ENCODE data around the gene SSX4B.
"Not testable (repeated sequence)": the region's sequence is repeated elsewhere in the genome, so short reads cannot be mapped to it uniquely, and the experiment has no call there.

Gene SSX4B

GRCh38 chrX:48411860-48412259 is at the start of gene SSX4B:
SSX4B (minus strand) TSS chrX:48411960; CDS start chrX:48411372, 588 bp downstream.
- H3K27me3 ChIP-seq (ENCODE audit: control insufficient read depth in 5 of 5, insufficient read depth in 4 of 5, low read length in 5 of 5); H3K4me1 ChIP-seq (ENCODE audit: control insufficient read depth in 5 of 5, insufficient read depth in 5 of 5, low read length in 5 of 5); H3K36me3 ChIP-seq (ENCODE audit: control insufficient read depth in 5 of 5, insufficient read depth in 5 of 5, low read length in 5 of 5); H3K9me3 ChIP-seq (ENCODE audit: control insufficient read depth in 5 of 5, low read length in 5 of 5); H3K4me3 ChIP-seq (ENCODE audit: low read depth in 1 of 5, low read length in 5 of 5); H3K9ac ChIP-seq (ENCODE audit: low read length in 5 of 5); H3K27ac ChIP-seq (ENCODE audit: low read depth, low read length): not testable (repeated sequence)

- no peak overlapping the region for H3K27ac ChIP-seq (ENCODE audit: low read depth, low read length)
- H3K4me3 ChIP-seq (ENCODE audit: low read depth in 1 of 5, low read length in 5 of 5), result no peak overlapping the region
- H3K9ac ChIP-seq (ENCODE audit: low read length in 5 of 5), result no peak overlapping the region
- H3K36me3 ChIP-seq (ENCODE audit: control insufficient read depth in 5 of 5, insufficient read depth in 5 of 5, low read length in 5 of 5), result no peaks in the 10 kb centered on the region
- H3K9me3 ChIP-seq (ENCODE audit: control insufficient read depth in 5 of 5, low read length in 5 of 5), result no peaks in the 10 kb centered on the region
- peaks cover 10 to 25% (median 15%) of the 10 kb centered on the region in 5 donors for H3K27me3 ChIP-seq (ENCODE audit: control insufficient read depth in 5 of 5, insufficient read depth in 4 of 5, low read length in 5 of 5)
- peaks cover 0 to 5% (median 0%) of the 10 kb centered on the region in 5 donors for H3K4me1 ChIP-seq (ENCODE audit: control insufficient read depth in 5 of 5, insufficient read depth in 5 of 5, low read length in 5 of 5)
These were observed 48.8 kb upstream of the SSX4B start for GRCh38 chrX:48460606-48461005.

GRCh38 chrX:48460031-48460430 is 48.3 kb upstream of the SSX4B start:
- Histone ChIP-seq H3K27me3 (ENCODE audit: control insufficient read depth in 5 of 5, insufficient read depth in 4 of 5, low read length in 5 of 5) (peaks cover 5 to 21% (median 9%) of the 10 kb centered on the region in 5 donors), H3K4me3 (ENCODE audit: low read depth in 1 of 5, low read length in 5 of 5) (no peak overlapping the region), H3K4me1 (ENCODE audit: control insufficient read depth in 5 of 5, insufficient read depth in 5 of 5, low read length in 5 of 5) (peaks cover 0 to 5% (median 0%) of the 10 kb centered on the region in 5 donors), H3K36me3 (ENCODE audit: control insufficient read depth in 5 of 5, insufficient read depth in 5 of 5, low read length in 5 of 5) (no peaks in the 10 kb centered on the region), H3K27ac (ENCODE audit: low read depth, low read length) (no peak overlapping the region), H3K9me3 (ENCODE audit: control insufficient read depth in 5 of 5, low read length in 5 of 5) (no peaks in the 10 kb centered on the region), H3K9ac (ENCODE audit: low read length in 5 of 5) (no peak overlapping the region)

- H3K4me1 ChIP-seq (ENCODE audit: control insufficient read depth in 5 of 5, insufficient read depth in 5 of 5, low read length in 5 of 5), result peaks cover 0 to 5% (median 0%) of the 10 kb centered on the region in 5 donors
- peaks cover 0 to 2% (median 0%) of the 10 kb centered on the region in 5 donors for H3K9me3 ChIP-seq (ENCODE audit: control insufficient read depth in 5 of 5, low read length in 5 of 5)
- peaks cover 3 to 19% (median 6%) of the 10 kb centered on the region in 5 donors for H3K27me3 ChIP-seq (ENCODE audit: control insufficient read depth in 5 of 5, insufficient read depth in 4 of 5, low read length in 5 of 5)
- no peak overlapping the region for H3K9ac ChIP-seq (ENCODE audit: low read length in 5 of 5)
- no peak overlapping the region for H3K4me3 ChIP-seq (ENCODE audit: low read depth in 1 of 5, low read length in 5 of 5)
- no peaks in the 10 kb centered on the region for H3K36me3 ChIP-seq (ENCODE audit: control insufficient read depth in 5 of 5, insufficient read depth in 5 of 5, low read length in 5 of 5)
- no peak overlapping the region for H3K27ac ChIP-seq (ENCODE audit: low read depth, low read length)
These were observed 47.7 kb upstream of the SSX4B start for GRCh38 chrX:48459483-48459882.

- peaks cover 0 to 5% (median 0%) of the 10 kb centered on the region in 5 donors for H3K4me1 ChIP-seq (ENCODE audit: control insufficient read depth in 5 of 5, insufficient read depth in 5 of 5, low read length in 5 of 5)
- no peaks in the 10 kb centered on the region for H3K36me3 ChIP-seq (ENCODE audit: control insufficient read depth in 5 of 5, insufficient read depth in 5 of 5, low read length in 5 of 5)
- H3K9ac ChIP-seq (ENCODE audit: low read length in 5 of 5), result no peak overlapping the region
- H3K27ac ChIP-seq (ENCODE audit: low read depth, low read length), result no peak overlapping the region
- H3K9me3 ChIP-seq (ENCODE audit: control insufficient read depth in 5 of 5, low read length in 5 of 5), result peaks cover 0 to 4% (median 0%) of the 10 kb centered on the region in 5 donors
- H3K4me3 ChIP-seq (ENCODE audit: low read depth in 1 of 5, low read length in 5 of 5), result no peak overlapping the region
- H3K27me3 ChIP-seq (ENCODE audit: control insufficient read depth in 5 of 5, insufficient read depth in 4 of 5, low read length in 5 of 5), result peaks cover 3 to 19% (median 6%) of the 10 kb centered on the region in 5 donors
These were observed 47.0 kb upstream of the SSX4B start for GRCh38 chrX:48458711-48459110.

- no peaks in the 10 kb centered on the region for H3K36me3 ChIP-seq (ENCODE audit: control insufficient read depth in 5 of 5, insufficient read depth in 5 of 5, low read length in 5 of 5)
- H3K9me3 ChIP-seq (ENCODE audit: control insufficient read depth in 5 of 5, low read length in 5 of 5), result peaks cover 0 to 4% (median 0%) of the 10 kb centered on the region in 5 donors
- H3K27ac ChIP-seq (ENCODE audit: low read depth, low read length), result no peak overlapping the region
- no peak overlapping the region for H3K4me3 ChIP-seq (ENCODE audit: low read depth in 1 of 5, low read length in 5 of 5)
- H3K27me3 ChIP-seq (ENCODE audit: control insufficient read depth in 5 of 5, insufficient read depth in 4 of 5, low read length in 5 of 5), result peaks cover 0 to 13% (median 5%) of the 10 kb centered on the region in 5 donors
- no peak overlapping the region for H3K9ac ChIP-seq (ENCODE audit: low read length in 5 of 5)
- H3K4me1 ChIP-seq (ENCODE audit: control insufficient read depth in 5 of 5, insufficient read depth in 5 of 5, low read length in 5 of 5), result peaks cover 0 to 5% (median 0%) of the 10 kb centered on the region in 5 donors
These were observed 45.0 kb upstream of the SSX4B start for GRCh38 chrX:48456628-48457331.

GRCh38 chrX:48451708-48452107 is 39.9 kb upstream of the SSX4B start:
- Histone ChIP-seq H3K27ac (ENCODE audit: low read depth, low read length) (no peak overlapping the region), H3K4me1 (ENCODE audit: control insufficient read depth in 5 of 5, insufficient read depth in 5 of 5, low read length in 5 of 5) (no peaks in the 10 kb centered on the region), H3K9me3 (ENCODE audit: control insufficient read depth in 5 of 5, low read length in 5 of 5) (peaks cover 0 to 4% (median 0%) of the 10 kb centered on the region in 5 donors), H3K27me3 (ENCODE audit: control insufficient read depth in 5 of 5, insufficient read depth in 4 of 5, low read length in 5 of 5) (peaks cover 0 to 6% (median 3%) of the 10 kb centered on the region in 5 donors), H3K36me3 (ENCODE audit: control insufficient read depth in 5 of 5, insufficient read depth in 5 of 5, low read length in 5 of 5) (no peaks in the 10 kb centered on the region), H3K9ac (ENCODE audit: low read length in 5 of 5) (no peak overlapping the region), H3K4me3 (ENCODE audit: low read depth in 1 of 5, low read length in 5 of 5) (no peak overlapping the region)

GRCh38 chrX:48450076-48450475 is 38.3 kb upstream of the SSX4B start:
- H3K27me3 ChIP-seq (ENCODE audit: control insufficient read depth in 5 of 5, insufficient read depth in 4 of 5, low read length in 5 of 5), result peaks cover 0 to 6% (median 3%) of the 10 kb centered on the region in 5 donors

GRCh38 chrX:48447201-48447600 is 35.4 kb upstream of the SSX4B start:
- H3K9ac ChIP-seq (ENCODE audit: low read length in 5 of 5); H3K36me3 ChIP-seq (ENCODE audit: control insufficient read depth in 5 of 5, insufficient read depth in 5 of 5, low read length in 5 of 5); H3K9me3 ChIP-seq (ENCODE audit: control insufficient read depth in 5 of 5, low read length in 5 of 5); H3K4me1 ChIP-seq (ENCODE audit: control insufficient read depth in 5 of 5, insufficient read depth in 5 of 5, low read length in 5 of 5); H3K27ac ChIP-seq (ENCODE audit: low read depth, low read length); H3K27me3 ChIP-seq (ENCODE audit: control insufficient read depth in 5 of 5, insufficient read depth in 4 of 5, low read length in 5 of 5); H3K4me3 ChIP-seq (ENCODE audit: low read depth in 1 of 5, low read length in 5 of 5): not testable (repeated sequence)

More at GRCh38 chrX:48450076-48450475, 38.3 kb upstream of the SSX4B start:
- Histone ChIP-seq H3K4me3 (ENCODE audit: low read depth in 1 of 5, low read length in 5 of 5) (no peak overlapping the region), H3K9ac (ENCODE audit: low read length in 5 of 5) (no peak overlapping the region), H3K9me3 (ENCODE audit: control insufficient read depth in 5 of 5, low read length in 5 of 5) (peaks cover 0 to 4% (median 0%) of the 10 kb centered on the region in 5 donors), H3K4me1 (ENCODE audit: control insufficient read depth in 5 of 5, insufficient read depth in 5 of 5, low read length in 5 of 5) (no peaks in the 10 kb centered on the region), H3K27ac (ENCODE audit: low read depth, low read length) (no peak overlapping the region), H3K36me3 (ENCODE audit: control insufficient read depth in 5 of 5, insufficient read depth in 5 of 5, low read length in 5 of 5) (no peaks in the 10 kb centered on the region)

- peaks cover 0 to 13% (median 7%) of the 10 kb centered on the region in 5 donors for H3K27me3 ChIP-seq (ENCODE audit: control insufficient read depth in 5 of 5, insufficient read depth in 4 of 5, low read length in 5 of 5)
- not testable (repeated sequence) for H3K27ac ChIP-seq (ENCODE audit: low read depth, low read length); H3K4me1 ChIP-seq (ENCODE audit: control insufficient read depth in 5 of 5, insufficient read depth in 5 of 5, low read length in 5 of 5); H3K4me3 ChIP-seq (ENCODE audit: low read depth in 1 of 5, low read length in 5 of 5); H3K9me3 ChIP-seq (ENCODE audit: control insufficient read depth in 5 of 5, low read length in 5 of 5); H3K9ac ChIP-seq (ENCODE audit: low read length in 5 of 5); H3K36me3 ChIP-seq (ENCODE audit: control insufficient read depth in 5 of 5, insufficient read depth in 5 of 5, low read length in 5 of 5)
These were observed 22.0 kb upstream of the SSX4B start for GRCh38 chrX:48433713-48434112.
